Suppressor macrophage treated with lipopolysaccharide for 1 hour (primary cell): ENCODE results near the gene SIGMAR1.

ENCODE experiments used
- DNase-seq, 3 donors: peaks; one replicate each; pipeline ENCODE4 v3.0.0-alpha.2; 2020 to 2022

The SIGMAR1 gene

GRCh38 chr9:34630402-34631154, 7.0 kb downstream of the SIGMAR1 start:
- DNase-seq: no peak

- no peak for DNase-seq
Observed at GRCh38 chr9:34629491-34629808, 8.1 kb downstream of the SIGMAR1 start.

GRCh38 chr9:34628656-34629490, 8.7 kb downstream of the SIGMAR1 start, which contains the start of gene ARID3C:
Gene ARID3C, minus strand, starts transcription at chr9:34629066. Its CDS starts 1,052 bp downstream, at chr9:34628014.
- peak; percentile 45 to 77 (median 47) for DNase-seq

- DNase-seq: no peak
Observed at GRCh38 chr9:34627716-34628655, 9.6 kb downstream of the SIGMAR1 start.

- DNase-seq: no peak
Observed at GRCh38 chr9:34625186-34625486, 12.5 kb downstream of the SIGMAR1 start.

- DNase-seq: no peak
Observed at GRCh38 chr9:34624475-34625185, 13.0 kb downstream of the SIGMAR1 start.

- no peak for DNase-seq
Observed at GRCh38 chr9:34623374-34624235, 14.0 kb downstream of the SIGMAR1 start.

- peak; percentile 96 to 98 (median 97) for DNase-seq
Observed at GRCh38 chr9:34620061-34620994, 17.3 kb downstream of the SIGMAR1 start, which contains the start of gene DCTN3. Gene DCTN3, minus strand, starts transcription at chr9:34620495. Its CDS starts 31 bp downstream, at chr9:34620464.

- DNase-seq: no peak
Observed at GRCh38 chr9:34615132-34615531, 22.5 kb downstream of the SIGMAR1 start.

GRCh38 chr9:34612788-34613390, 24.7 kb downstream of the SIGMAR1 start:
- DNase-seq: peak; percentile 90 to 93 (median 93)

- DNase-seq: peak; percentile 94 to 99 (median 98)
Observed at GRCh38 chr9:34611811-34612787, 25.5 kb downstream of the SIGMAR1 start, which contains the start of gene RPP25L. Gene RPP25L, minus strand, starts transcription at chr9:34612097. Its CDS starts 801 bp downstream, at chr9:34611296.

- DNase-seq: no peak
Observed at GRCh38 chr9:34611251-34611810, 26.3 kb downstream of the SIGMAR1 start.

- no peak for DNase-seq
Observed at GRCh38 chr9:34610434-34611206, 27.0 kb downstream of the SIGMAR1 start.

- DNase-seq: no peak
Observed at GRCh38 chr9:34607331-34607730, 30.3 kb downstream of the SIGMAR1 start.

GRCh38 chr9:34606905-34607304, 30.7 kb downstream of the SIGMAR1 start:
- DNase-seq: no peak

GRCh38 chr9:34606190-34606589, 31.4 kb downstream of the SIGMAR1 start:
- no peak for DNase-seq

- peak; percentile 81 to 86 (median 84) for DNase-seq
Observed at GRCh38 chr9:34603610-34604231, 33.9 kb downstream of the SIGMAR1 start.
